ENCODE measurements around the gene ASTN2. TPM values are rescaled to one million over a fixed set of nuclear protein-coding genes. Genes with fewer than 3 reads are reported as not detected.

Gene ASTN2
- total and polyA plus RNA-seq, 2 experiments from 2014 or later, result 7.0 to 24.6 TPM

DNA sequence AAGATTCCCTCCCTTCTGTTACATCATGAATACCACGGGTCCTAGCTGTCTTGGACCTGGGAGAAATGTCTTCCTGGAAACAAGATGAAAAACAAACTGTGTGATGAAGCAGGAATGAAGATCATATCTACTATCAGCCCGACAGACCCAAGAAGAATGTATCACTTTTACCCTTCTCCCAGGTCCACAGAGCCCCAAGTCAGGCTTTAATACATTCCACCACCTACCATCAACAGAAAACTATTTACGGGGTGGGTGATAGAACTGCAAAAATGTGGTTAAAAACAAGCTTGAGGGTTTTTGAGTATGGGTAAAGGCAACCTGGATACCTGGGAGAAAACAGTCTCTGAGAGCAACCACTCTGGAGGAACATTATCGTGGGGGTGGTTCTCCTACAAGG lies 400.8 kb downstream of the ASTN2 start (continued):
- TF ChIP-seq, protein P1, sequence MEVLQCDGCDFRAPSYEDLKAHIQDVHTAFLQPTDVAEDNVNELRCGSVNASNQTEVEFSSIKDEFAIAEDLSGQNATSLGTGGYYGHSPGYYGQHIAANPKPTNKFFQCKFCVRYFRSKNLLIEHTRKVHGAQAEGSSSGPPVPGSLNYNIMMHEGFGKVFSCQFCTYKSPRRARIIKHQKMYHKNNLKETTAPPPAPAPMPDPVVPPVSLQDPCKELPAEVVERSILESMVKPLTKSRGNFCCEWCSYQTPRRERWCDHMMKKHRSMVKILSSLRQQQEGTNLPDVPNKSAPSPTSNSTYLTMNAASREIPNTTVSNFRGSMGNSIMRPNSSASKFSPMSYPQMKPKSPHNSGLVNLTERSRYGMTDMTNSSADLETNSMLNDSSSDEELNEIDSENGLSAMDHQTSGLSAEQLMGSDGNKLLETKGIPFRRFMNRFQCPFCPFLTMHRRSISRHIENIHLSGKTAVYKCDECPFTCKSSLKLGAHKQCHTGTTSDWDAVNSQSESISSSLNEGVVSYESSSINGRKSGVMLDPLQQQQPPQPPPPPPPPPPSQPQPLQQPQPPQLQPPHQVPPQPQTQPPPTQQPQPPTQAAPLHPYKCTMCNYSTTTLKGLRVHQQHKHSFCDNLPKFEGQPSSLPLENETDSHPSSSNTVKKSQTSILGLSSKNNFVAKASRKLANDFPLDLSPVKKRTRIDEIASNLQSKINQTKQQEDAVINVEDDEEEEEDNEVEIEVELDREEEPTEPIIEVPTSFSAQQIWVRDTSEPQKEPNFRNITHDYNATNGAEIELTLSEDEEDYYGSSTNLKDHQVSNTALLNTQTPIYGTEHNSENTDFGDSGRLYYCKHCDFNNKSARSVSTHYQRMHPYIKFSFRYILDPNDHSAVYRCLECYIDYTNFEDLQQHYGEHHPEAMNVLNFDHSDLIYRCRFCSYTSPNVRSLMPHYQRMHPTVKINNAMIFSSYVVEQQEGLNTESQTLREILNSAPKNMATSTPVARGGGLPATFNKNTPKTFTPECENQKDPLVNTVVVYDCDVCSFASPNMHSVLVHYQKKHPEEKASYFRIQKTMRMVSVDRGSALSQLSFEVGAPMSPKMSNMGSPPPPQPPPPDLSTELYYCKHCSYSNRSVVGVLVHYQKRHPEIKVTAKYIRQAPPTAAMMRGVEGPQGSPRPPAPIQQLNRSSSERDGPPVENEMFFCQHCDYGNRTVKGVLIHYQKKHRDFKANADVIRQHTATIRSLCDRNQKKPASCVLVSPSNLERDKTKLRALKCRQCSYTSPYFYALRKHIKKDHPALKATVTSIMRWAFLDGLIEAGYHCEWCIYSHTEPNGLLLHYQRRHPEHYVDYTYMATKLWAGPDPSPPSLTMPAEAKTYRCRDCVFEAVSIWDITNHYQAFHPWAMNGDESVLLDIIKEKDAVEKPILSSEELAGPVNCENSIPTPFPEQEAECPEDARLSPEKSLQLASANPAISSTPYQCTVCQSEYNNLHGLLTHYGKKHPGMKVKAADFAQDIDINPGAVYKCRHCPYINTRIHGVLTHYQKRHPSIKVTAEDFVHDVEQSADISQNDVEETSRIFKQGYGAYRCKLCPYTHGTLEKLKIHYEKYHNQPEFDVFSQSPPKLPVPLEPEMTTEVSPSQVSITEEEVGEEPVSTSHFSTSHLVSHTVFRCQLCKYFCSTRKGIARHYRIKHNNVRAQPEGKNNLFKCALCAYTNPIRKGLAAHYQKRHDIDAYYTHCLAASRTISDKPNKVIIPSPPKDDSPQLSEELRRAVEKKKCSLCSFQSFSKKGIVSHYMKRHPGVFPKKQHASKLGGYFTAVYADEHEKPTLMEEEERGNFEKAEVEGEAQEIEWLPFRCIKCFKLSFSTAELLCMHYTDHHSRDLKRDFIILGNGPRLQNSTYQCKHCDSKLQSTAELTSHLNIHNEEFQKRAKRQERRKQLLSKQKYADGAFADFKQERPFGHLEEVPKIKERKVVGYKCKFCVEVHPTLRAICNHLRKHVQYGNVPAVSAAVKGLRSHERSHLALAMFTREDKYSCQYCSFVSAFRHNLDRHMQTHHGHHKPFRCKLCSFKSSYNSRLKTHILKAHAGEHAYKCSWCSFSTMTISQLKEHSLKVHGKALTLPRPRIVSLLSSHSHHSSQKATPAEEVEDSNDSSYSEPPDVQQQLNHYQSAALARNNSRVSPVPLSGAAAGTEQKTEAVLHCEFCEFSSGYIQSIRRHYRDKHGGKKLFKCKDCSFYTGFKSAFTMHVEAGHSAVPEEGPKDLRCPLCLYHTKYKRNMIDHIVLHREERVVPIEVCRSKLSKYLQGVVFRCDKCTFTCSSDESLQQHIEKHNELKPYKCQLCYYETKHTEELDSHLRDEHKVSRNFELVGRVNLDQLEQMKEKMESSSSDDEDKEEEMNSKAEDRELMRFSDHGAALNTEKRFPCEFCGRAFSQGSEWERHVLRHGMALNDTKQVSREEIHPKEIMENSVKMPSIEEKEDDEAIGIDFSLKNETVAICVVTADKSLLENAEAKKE (CRISPR knock-in tag; IDR thresholded peaks at IDR 0.05), result no peak
- no peak for TF ChIP-seq EZH2 (IDR thresholded peaks at IDR 0.05; ENCODE audit: low read depth, unreplicated experiment)
- TF ChIP-seq, protein P2, sequence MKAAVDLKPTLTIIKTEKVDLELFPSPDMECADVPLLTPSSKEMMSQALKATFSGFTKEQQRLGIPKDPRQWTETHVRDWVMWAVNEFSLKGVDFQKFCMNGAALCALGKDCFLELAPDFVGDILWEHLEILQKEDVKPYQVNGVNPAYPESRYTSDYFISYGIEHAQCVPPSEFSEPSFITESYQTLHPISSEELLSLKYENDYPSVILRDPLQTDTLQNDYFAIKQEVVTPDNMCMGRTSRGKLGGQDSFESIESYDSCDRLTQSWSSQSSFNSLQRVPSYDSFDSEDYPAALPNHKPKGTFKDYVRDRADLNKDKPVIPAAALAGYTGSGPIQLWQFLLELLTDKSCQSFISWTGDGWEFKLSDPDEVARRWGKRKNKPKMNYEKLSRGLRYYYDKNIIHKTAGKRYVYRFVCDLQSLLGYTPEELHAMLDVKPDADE (IDR thresholded peaks at IDR 0.05), result no peak
- TF ChIP-seq ZNF331 (CRISPR knock-in tag; IDR thresholded peaks at IDR 0.05; ENCODE audit: low read depth), result no peak

DNA sequence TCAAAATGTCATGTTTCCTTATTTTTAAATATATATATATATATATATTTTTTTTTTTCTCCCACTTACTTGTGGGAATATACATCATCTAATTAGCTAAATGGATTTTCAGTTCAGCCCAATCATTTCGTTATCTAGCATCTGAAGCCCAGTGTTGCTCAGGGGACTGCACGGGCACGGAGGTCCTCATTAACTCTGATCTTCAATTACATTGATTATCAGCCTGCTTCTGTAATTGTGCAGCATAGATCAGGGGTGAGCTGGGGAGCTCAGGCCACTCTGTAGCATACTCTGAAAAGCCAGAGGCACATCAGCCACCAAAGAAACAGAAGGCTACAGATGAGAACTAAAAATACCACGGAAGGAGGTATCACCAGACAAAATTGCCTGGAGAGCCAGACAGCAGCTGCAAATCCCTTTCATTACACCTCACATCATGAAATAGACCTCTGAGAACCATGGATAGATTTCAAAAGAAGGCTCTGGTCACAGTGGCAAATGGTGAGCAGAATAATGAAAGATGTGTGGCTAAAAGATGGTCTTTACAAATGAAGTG lies 401.3 kb downstream of the ASTN2 start:
- DNase-seq (ENCODE audit: low spot score), result no peak
- ATAC-seq, result no peak
- Histone ChIP-seq H3K27ac (ENCODE audit: low read depth) (no peak overlapping the region), H3K4me2 (no peak overlapping the region), H3K4me3 (no peak overlapping the region), H3K27me3 (ENCODE audit: insufficient read depth) (no peaks in the 10 kb centered on the region), H3K79me2 (replicated peaks; ENCODE audit: insufficient read depth) (no peaks in the 10 kb centered on the region), H3K4me1 (ENCODE audit: insufficient read depth) (peaks cover 6% of the 10 kb centered on the region), H3K9me2 (ENCODE audit: insufficient read depth) (0 out of 2 replicates have a peak, but pooled peaks cover 4% of the 10 kb centered on the region), H3K36me3 (ENCODE audit: insufficient read depth) (no peaks in the 10 kb centered on the region), H4K20me1 (replicated peaks; ENCODE audit: insufficient read depth) (no peaks in the 10 kb centered on the region), H3F3A (replicated peaks; ENCODE audit: low read depth) (no peaks in the 10 kb centered on the region), H2AFZ (no peak overlapping the region)
- Mint-ChIP-seq H3K27ac (no peak overlapping the region), H3K27me3 (ENCODE audit: insufficient read depth, low read depth, poor library complexity) (peaks cover 6% of the 10 kb centered on the region), H3K4me3 (no peak overlapping the region), H3K36me3 (ENCODE audit: low read depth) (no peaks in the 10 kb centered on the region), H3K4me1 (peaks cover 11% of the 10 kb centered on the region), H3K9me3 (no peaks in the 10 kb centered on the region)
- TF ChIP-seq, protein P1 (CRISPR knock-in tag; IDR thresholded peaks at IDR 0.05), result no peak
- TF ChIP-seq EZH2 (IDR thresholded peaks at IDR 0.05; ENCODE audit: low read depth, unreplicated experiment) (no peak), POLR2AphosphoS5 (IDR thresholded peaks at IDR 0.05; ENCODE audit: low read depth) (no peak)

Measured in GM23338 (cell line).